SK-N-SH (cell line): Measurements from ENCODE around the gene CMA1.

Experiments used
- CHD2 ChIP-seq: fragments of 150-350 bp; IDR thresholded peaks from 2 replicates; pipeline ENCODE4 v1.6.1; 2018; ENCODE audit warnings: low read length; ENCODE audit not compliant: partially characterized antibody
- CTCF ChIP-seq: fragments of 200-600 bp; sonication (generic); IDR thresholded peaks from 2 replicates; pipeline ENCODE4 v1.6.1; 2017; ENCODE audit warnings: antibody characterized with exemption, mild to moderate bottlenecking, moderate library complexity
- EP300 ChIP-seq, 2 experiments: IDR thresholded peaks; 2 replicates each; pipeline versions ENCODE4 v1.4.0 to v1.6.1; 2012; ENCODE audit warnings: borderline replicate concordance in 1 of 2, low read depth in 1 of 2, low read length in 1 of 2
- FOXM1 ChIP-seq: IDR thresholded peaks from 2 replicates; pipeline ENCODE4 v1.4.0; 2012; ENCODE audit warnings: low read depth, mild to moderate bottlenecking
- IRF3 ChIP-seq: fragments of 150-350 bp; IDR thresholded peaks from 2 replicates; pipeline ENCODE4 v1.6.1; 2016; ENCODE audit warnings: mild to moderate bottlenecking, low read depth, low read length
- JUND ChIP-seq: IDR thresholded peaks from 2 replicates; pipeline ENCODE4 v1.4.0; 2012
- REST ChIP-seq: IDR thresholded peaks from 2 replicates; pipeline ENCODE4 v1.6.1; 2012; ENCODE audit warnings: mild to moderate bottlenecking, low read depth, low read length, moderate library complexity
- RFX5 ChIP-seq: IDR thresholded peaks from 2 replicates; pipeline ENCODE4 v1.6.1; 2012; ENCODE audit warnings: mild to moderate bottlenecking, improper control_type of control experiment, low read length
- TEAD4 ChIP-seq: IDR thresholded peaks from 2 replicates; pipeline ENCODE4 v1.4.0; 2012; ENCODE audit warnings: mild to moderate bottlenecking, borderline replicate concordance; ENCODE audit not compliant: insufficient read depth
- USF1 ChIP-seq: IDR thresholded peaks from 2 replicates; pipeline ENCODE4 v1.4.0; 2012; ENCODE audit warnings: low read depth, borderline replicate concordance

GRCh38 chr14:24465368-24465767, 42.7 kb downstream of the CMA1 start:
- TF ChIP-seq FOXM1 (no peak), CTCF (no peak), IRF3 (no peak), TEAD4 (no peak), REST (no peak), EP300 (IDR thresholded peaks at IDR 0.05; ENCODE audit: borderline replicate concordance in 1 of 2, low read depth in 1 of 2, low read length in 1 of 2) (no peak), USF1 (no peak), JUND (no peak), CHD2 (no peak), RFX5 (no peak)
